HepG2 (cell line): ENCODE measurements around the gene SLC9A8. TPM values are rescaled to one million over a fixed set of nuclear protein-coding genes. Genes with fewer than 3 reads are reported as not detected.

Source experiments
- CREB1 ChIP-seq, 2 experiments: fragments of 450-650 bp in 1 of 2; IDR thresholded peaks; 2 replicates each; pipeline ENCODE4 v1.6.1; 2016 to 2017; ENCODE audit warnings: control low read depth in 1 of 2, mild to moderate bottlenecking in 1 of 2, missing compliant biosample characterization in 1 of 2, missing genetic modification characterization in 1 of 2
- E2F1 ChIP-seq: sonication (generic); formaldehyde crosslinking; IDR thresholded peaks from 2 replicates; pipeline ENCODE4 v1.5.0; 2020; ENCODE audit warnings: missing genetic modification reagents
- FOXM1 ChIP-seq: sonication (generic); formaldehyde crosslinking; IDR thresholded peaks from 2 replicates; pipeline ENCODE4 v1.5.0; 2020; ENCODE audit warnings: missing genetic modification reagents
- HBP1 ChIP-seq: IDR thresholded peaks from 2 replicates; pipeline ENCODE4 v1.6.1; 2016; ENCODE audit warnings: low read depth, control low read depth
- HINFP ChIP-seq: sonication (generic); formaldehyde crosslinking; IDR thresholded peaks from 2 replicates; pipeline ENCODE4 v1.4.0; 2020; ENCODE audit warnings: low read depth, mild to moderate bottlenecking, missing genetic modification reagents
- IKZF1 ChIP-seq: fragments of 450-650 bp; IDR thresholded peaks from 2 replicates; pipeline ENCODE4 v1.7.1; 2016
- RNF2 ChIP-seq: fragments of 450-650 bp; conservative IDR thresholded peaks from 2 replicates; pipeline ENCODE4 v1.6.1; 2016; ENCODE audit warnings: low read depth
- SNAI1 ChIP-seq: sonication (generic); formaldehyde crosslinking; IDR thresholded peaks from 2 replicates; pipeline ENCODE4 v1.5.0; 2020; ENCODE audit warnings: mild to moderate bottlenecking, missing genetic modification reagents, borderline replicate concordance
- SPEN ChIP-seq: sonication (generic); formaldehyde crosslinking; IDR thresholded peaks from 2 replicates; pipeline ENCODE4 v1.5.1; 2020; ENCODE audit warnings: low read depth, mild to moderate bottlenecking, missing genetic modification reagents
- SRSF1 ChIP-seq: fragments of 200-400 bp; formaldehyde crosslinking; optimal IDR thresholded peaks from 2 replicates; pipeline ENCODE3; 2017; ENCODE audit warnings: mild to moderate bottlenecking, low read depth, low read length, moderate library complexity
- TOPORS ChIP-seq: sonication (generic); formaldehyde crosslinking; IDR thresholded peaks from 2 replicates; pipeline ENCODE4 v1.8.0; 2023; ENCODE audit warnings: mild to moderate bottlenecking, missing genetic modification reagents
- ZFP1 ChIP-seq: IDR thresholded peaks from 2 replicates; pipeline ENCODE4 v1.6.1; 2016
- ZNF430 ChIP-seq: sonication (generic); formaldehyde crosslinking; IDR thresholded peaks from 2 replicates; pipeline ENCODE4 v1.9.0; 2021; ENCODE audit warnings: mild to moderate bottlenecking, missing genetic modification reagents
- ZNF709 ChIP-seq: sonication (generic); formaldehyde crosslinking; IDR thresholded peaks from 2 replicates; pipeline ENCODE4 v1.5.0; 2020; ENCODE audit warnings: mild to moderate bottlenecking, missing genetic modification reagents
- polyA plus RNA-seq, 8 experiments: library from polyadenylated mRNA; depleted of rRNA in 3 of 8; stranded (reverse) in 7 of 8; unstranded in 1 of 8; fragments of >200 nt; fragmentation: Illumina TruSeq in 4 of 8; extraction: Trizol in 4 of 8; gene quantifications; 2 replicates each; pipeline versions ENCODE4 v1.2.1 to v1.2.3, GENCODE V29; 2011 to 2016; ENCODE audit warnings: low read depth in 4 of 8, missing spikeins in 1 of 8, mixed read lengths in 1 of 8; ENCODE audit not compliant: insufficient read depth in 1 of 8
- total RNA-seq, 5 experiments: library from RNA; depleted of rRNA; stranded (reverse); fragments of >200 nt; fragmentation: Illumina TruSeq; extraction: Trizol; gene quantifications; 2 replicates each; pipeline ENCODE4 v1.2.3, GENCODE V29; 2016; ENCODE audit warnings: low read depth in 1 of 5
- TF ChIP-seq, protein P1 (sequence below): sonication (generic); formaldehyde crosslinking; IDR thresholded peaks from 2 replicates; pipeline ENCODE4 v1.5.0; 2020; ENCODE audit warnings: missing genetic modification reagents, mild to moderate bottlenecking, borderline replicate concordance
- TF ChIP-seq, protein P2 (sequence below): sonication (generic); formaldehyde crosslinking; IDR thresholded peaks from 2 replicates; pipeline ENCODE4 v1.4.0; 2020; ENCODE audit warnings: missing genetic modification reagents; ENCODE audit errors: not compliant biosample characterization
- TF ChIP-seq, protein P3 (sequence below): sonication (generic); formaldehyde crosslinking; IDR thresholded peaks from 2 replicates; pipeline ENCODE4 v1.4.0; 2020; ENCODE audit warnings: missing genetic modification reagents, mild to moderate bottlenecking, borderline replicate concordance
- TF ChIP-seq, protein P4 (sequence below): sonication (generic); formaldehyde crosslinking; IDR thresholded peaks from 2 replicates; pipeline ENCODE4 v1.5.0; 2020; ENCODE audit warnings: mild to moderate bottlenecking, missing genetic modification reagents

SLC9A8 gene
- total and polyA plus RNA-seq, 2 of the 13 experiments (the other 11 are each of a cell fraction or from before 2014, with no cell fraction given): 4.1 to 7.4 TPM

DNA sequence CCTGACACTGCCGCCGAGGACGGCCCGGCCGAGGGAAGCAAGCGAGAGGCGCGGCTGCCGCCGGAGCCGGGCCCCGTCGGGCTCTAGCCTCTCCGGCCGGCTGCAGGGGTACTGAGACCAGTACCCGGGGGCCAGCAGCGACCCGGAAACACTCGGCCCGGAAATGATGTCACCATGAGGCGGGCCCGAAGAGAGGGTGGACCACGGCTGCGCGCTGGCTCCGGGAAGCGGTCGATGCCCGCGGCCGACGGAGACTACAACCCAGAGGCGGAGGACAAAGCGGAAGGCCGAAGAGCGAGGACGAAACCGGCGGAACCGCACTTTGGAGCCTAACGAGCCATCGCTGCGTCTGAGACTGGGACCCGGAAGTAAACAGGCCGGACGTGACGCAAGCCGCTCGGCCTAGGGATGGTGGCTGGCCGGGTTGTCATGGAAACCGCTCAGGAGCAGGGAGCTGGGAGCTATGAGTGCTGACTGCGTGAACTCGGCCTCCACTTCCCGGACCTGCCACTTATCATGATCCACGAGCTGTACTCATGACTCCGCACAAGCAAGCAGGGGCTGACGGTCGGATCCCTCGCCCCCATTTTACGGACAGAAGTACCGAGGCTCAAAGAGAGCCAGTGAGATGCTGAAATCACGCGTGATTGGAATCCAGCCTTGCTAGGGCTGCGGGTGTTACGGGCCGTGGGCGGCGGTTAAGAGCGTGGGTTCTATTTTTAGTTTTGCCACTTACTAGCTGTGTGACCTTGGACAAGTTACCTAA, 102.9 kb downstream of the SLC9A8 start, which contains the start of gene SPATA2 (continued):
- TF ChIP-seq, protein P1, sequence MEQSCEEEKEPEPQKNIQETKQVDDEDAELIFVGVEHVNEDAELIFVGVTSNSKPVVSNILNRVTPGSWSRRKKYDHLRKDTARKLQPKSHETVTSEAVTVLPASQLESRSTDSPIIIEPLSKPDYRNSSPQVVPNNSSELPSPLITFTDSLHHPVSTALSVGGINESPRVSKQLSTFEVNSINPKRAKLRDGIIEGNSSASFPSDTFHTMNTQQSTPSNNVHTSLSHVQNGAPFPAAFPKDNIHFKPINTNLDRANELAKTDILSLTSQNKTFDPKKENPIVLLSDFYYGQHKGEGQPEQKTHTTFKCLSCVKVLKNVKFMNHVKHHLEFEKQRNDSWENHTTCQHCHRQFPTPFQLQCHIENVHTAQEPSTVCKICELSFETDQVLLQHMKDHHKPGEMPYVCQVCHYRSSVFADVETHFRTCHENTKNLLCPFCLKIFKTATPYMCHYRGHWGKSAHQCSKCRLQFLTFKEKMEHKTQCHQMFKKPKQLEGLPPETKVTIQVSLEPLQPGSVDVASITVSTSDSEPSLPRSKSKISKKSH (CRISPR knock-in tag): peak; percentile 68; the same call in 1 of the 2 replicates
- TF ChIP-seq TOPORS: peak; percentile 95
- peak; percentile 65 for TF ChIP-seq SPEN (CRISPR knock-in tag)
- TF ChIP-seq, protein P2, sequence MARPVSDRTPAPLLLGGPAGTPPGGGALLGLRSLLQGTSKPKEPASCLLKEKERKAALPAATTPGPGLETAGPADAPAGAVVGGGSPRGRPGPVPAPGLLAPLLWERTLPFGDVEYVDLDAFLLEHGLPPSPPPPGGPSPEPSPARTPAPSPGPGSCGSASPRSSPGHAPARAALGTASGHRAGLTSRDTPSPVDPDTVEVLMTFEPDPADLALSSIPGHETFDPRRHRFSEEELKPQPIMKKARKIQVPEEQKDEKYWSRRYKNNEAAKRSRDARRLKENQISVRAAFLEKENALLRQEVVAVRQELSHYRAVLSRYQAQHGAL: no peak
- TF ChIP-seq IKZF1: no peak
- TF ChIP-seq HBP1: peak; percentile 82; the same call in 1 of the 2 replicates
- peak; percentile 28 for TF ChIP-seq SRSF1
- TF ChIP-seq, protein P3, sequence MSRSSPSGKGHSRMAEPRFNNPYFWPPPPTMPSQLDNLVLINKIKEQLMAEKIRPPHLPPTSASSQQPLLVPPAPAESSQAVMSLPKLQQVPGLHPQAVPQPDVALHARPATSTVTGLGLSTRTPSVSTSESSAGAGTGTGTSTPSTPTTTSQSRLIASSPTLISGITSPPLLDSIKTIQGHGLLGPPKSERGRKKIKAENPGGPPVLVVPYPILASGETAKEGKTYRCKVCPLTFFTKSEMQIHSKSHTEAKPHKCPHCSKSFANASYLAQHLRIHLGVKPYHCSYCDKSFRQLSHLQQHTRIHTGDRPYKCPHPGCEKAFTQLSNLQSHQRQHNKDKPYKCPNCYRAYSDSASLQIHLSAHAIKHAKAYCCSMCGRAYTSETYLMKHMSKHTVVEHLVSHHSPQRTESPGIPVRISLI (CRISPR knock-in tag): peak; percentile 67; the same call in 1 of the 2 replicates
- peak; percentile 98 for TF ChIP-seq CREB1 (IDR thresholded peaks at IDR 0.05)
- peak; percentile 99 for TF ChIP-seq CREB1 (CRISPR knock-in tag; IDR thresholded peaks at IDR 0.05)
- peak; percentile 60; the same call in 1 of the 2 replicates for TF ChIP-seq ZNF430 (CRISPR knock-in tag)
- no peak for TF ChIP-seq HINFP
- no peak for TF ChIP-seq RNF2
- TF ChIP-seq, protein P4, sequence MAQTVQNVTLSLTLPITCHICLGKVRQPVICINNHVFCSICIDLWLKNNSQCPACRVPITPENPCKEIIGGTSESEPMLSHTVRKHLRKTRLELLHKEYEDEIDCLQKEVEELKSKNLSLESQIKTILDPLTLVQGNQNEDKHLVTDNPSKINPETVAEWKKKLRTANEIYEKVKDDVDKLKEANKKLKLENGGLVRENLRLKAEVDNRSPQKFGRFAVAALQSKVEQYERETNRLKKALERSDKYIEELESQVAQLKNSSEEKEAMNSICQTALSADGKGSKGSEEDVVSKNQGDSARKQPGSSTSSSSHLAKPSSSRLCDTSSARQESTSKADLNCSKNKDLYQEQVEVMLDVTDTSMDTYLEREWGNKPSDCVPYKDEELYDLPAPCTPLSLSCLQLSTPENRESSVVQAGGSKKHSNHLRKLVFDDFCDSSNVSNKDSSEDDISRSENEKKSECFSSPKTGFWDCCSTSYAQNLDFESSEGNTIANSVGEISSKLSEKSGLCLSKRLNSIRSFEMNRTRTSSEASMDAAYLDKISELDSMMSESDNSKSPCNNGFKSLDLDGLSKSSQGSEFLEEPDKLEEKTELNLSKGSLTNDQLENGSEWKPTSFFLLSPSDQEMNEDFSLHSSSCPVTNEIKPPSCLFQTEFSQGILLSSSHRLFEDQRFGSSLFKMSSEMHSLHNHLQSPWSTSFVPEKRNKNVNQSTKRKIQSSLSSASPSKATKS: no peak
- no peak for TF ChIP-seq ZFP1 (CRISPR knock-in tag)
- TF ChIP-seq ZNF709 (CRISPR knock-in tag): peak; percentile 75
- no peak for TF ChIP-seq FOXM1 (CRISPR knock-in tag)
- peak; percentile 36; the same call in 1 of the 2 replicates for TF ChIP-seq E2F1 (CRISPR knock-in tag)
- TF ChIP-seq SNAI1 (CRISPR knock-in tag): peak; percentile 85; the same call in 1 of the 2 replicates
